K562 (cell line): ENCODE measurements around the gene NUDT12. TPM values are rescaled to one million over a fixed set of nuclear protein-coding genes. Genes with fewer than 3 reads are reported as not detected.
A peak's percentile ranks its signal among the peaks of the same experiment; 100 is the strongest.

Source experiments
- ATAC-seq: fragments of 200-7000 bp; cut with Tn5 transposase; 3 replicates; pipeline ENCODE4 v1.9.1; 2020; ENCODE audit warnings: moderate library complexity
- BruUV-seq: library from RNA; stranded (reverse); fragments of 400-500 nt; replicated peaks from 2 replicates; lab custom pipeline; 2021; lab: Mats Ljungman, UMichigan
- CTCF ChIA-PET: fragments of 300-600 bp; formaldehyde crosslinking; extraction: SDS; loops from one replicate; lab custom pipeline; 2021; ENCODE audit warnings: low intra/inter-chr PET ratio; lab: Yijun Ruan, JAX
- POLR2A ChIA-PET: fragments of 300-600, 350-650 bp; sonication (Branson Sonifier 250); formaldehyde crosslinking; extraction: SDS; loops from one replicate; lab custom pipeline; 2021; ENCODE audit warnings: antibody characterized with exemption, inconsistent platforms; lab: Yijun Ruan, JAX
- DNase-seq, 4 experiments: peaks; one replicate each; pipeline versions ENCODE4 v3.0.0 to v3.0.0-alpha.2; 2011 to 2018; ENCODE audit warnings: low spot score in 3 of 4, mixed read lengths in 3 of 4; ENCODE audit errors: extremely low read depth in 1 of 4
- FAIRE-seq: peaks from 2 replicates; lab custom pipeline; 2011; peaks lifted over from hg19 to GRCh38; lab: Jason Lieb, UNC
- H2AFZ ChIP-seq: 2 replicates; pipeline ENCODE4 v1.6.0; 2011; ENCODE audit warnings: low read depth, low read length, control low read depth, inconsistent platforms
- H3K27ac ChIP-seq: fragments of 200-600 bp; 3 replicates; pipeline ENCODE4 v1.8.0; 2011; ENCODE audit warnings: low read depth, mild to moderate bottlenecking, control low read depth, inconsistent platforms, low read length, moderate library complexity, mixed read lengths; ENCODE audit errors: extremely low read depth
- H3K27me3 ChIP-seq, 2 experiments: fragments of 300-600 bp in 1 of 2; 2 replicates in 1 of 2; 3 replicates in 1 of 2; pipeline versions ENCODE4 v1.6.0 to v1.8.0; 2011; ENCODE audit warnings: inconsistent platforms in 2 of 2, low read length in 2 of 2, mild to moderate bottlenecking in 1 of 2, mixed read lengths in 1 of 2, moderate library complexity in 1 of 2; ENCODE audit not compliant: control insufficient read depth in 2 of 2, insufficient read depth in 2 of 2
- H3K36me3 ChIP-seq: fragments of 300-600 bp; 3 replicates; pipeline ENCODE4 v1.8.0; 2011; ENCODE audit warnings: mild to moderate bottlenecking, low read length, inconsistent platforms; ENCODE audit not compliant: control insufficient read depth, insufficient read depth
- H3K4me1 ChIP-seq, 2 experiments: fragments of 200-600 bp in 1 of 2; replicated peaks in 1 of 2; 2 replicates in 1 of 2; 3 replicates in 1 of 2; pipeline versions ENCODE4 v1.5.1 to v1.8.0; 2011; ENCODE audit warnings: inconsistent platforms in 2 of 2, low read length in 2 of 2, mild to moderate bottlenecking in 1 of 2, mixed read lengths in 1 of 2, moderate library complexity in 1 of 2; ENCODE audit not compliant: control insufficient read depth in 2 of 2, insufficient read depth in 2 of 2
- H3K4me2 ChIP-seq: 2 replicates; pipeline ENCODE4 v1.6.1; 2011; ENCODE audit warnings: low read length, control low read depth, inconsistent platforms, mixed read lengths; ENCODE audit not compliant: insufficient read depth
- H3K4me3 ChIP-seq: fragments of 200-600 bp; sonication (generic), shearing (Covaris generic); 2 replicates; pipeline ENCODE4 v1.5.1; 2016; ENCODE audit warnings: control low read depth, inconsistent platforms
- H3K79me2 ChIP-seq: fragments of 200-600 bp; 3 replicates; pipeline ENCODE4 v1.8.0; 2011; ENCODE audit warnings: low read length, inconsistent platforms; ENCODE audit not compliant: control insufficient read depth, insufficient read depth
- H3K9ac ChIP-seq, 2 experiments: 2 replicates each; pipeline versions ENCODE4 v1.6.0 to v1.6.1; 2011; ENCODE audit warnings: low read depth in 2 of 2, low read length in 2 of 2, control low read depth in 1 of 2, inconsistent platforms in 1 of 2, mild to moderate bottlenecking in 1 of 2, mixed read lengths in 1 of 2; ENCODE audit not compliant: insufficient read depth in 1 of 2
- H3K9me1 ChIP-seq: one replicate; pipeline ENCODE4 v1.6.0; 2011; ENCODE audit warnings: inconsistent platforms, mild to moderate bottlenecking, low read length, moderate library complexity; ENCODE audit not compliant: control insufficient read depth, insufficient read depth
- H3K9me3 ChIP-seq: replicated peaks from 2 replicates; pipeline ENCODE4 v1.5.1; 2011; ENCODE audit warnings: low read depth, low read length, inconsistent platforms; ENCODE audit not compliant: control insufficient read depth, insufficient read depth
- H4K20me1 ChIP-seq: replicated peaks from 2 replicates; pipeline ENCODE4 v1.6.1; 2011; ENCODE audit warnings: low read length, inconsistent platforms, mixed read lengths; ENCODE audit not compliant: control insufficient read depth, insufficient read depth
- CTCF ChIP-seq, 3 experiments: IDR thresholded peaks in 2 of 3; conservative IDR thresholded peaks in 1 of 3; 2 replicates each; pipeline ENCODE4 v1.5.1; 2011 to 2012; ENCODE audit warnings: low read length in 3 of 3, mild to moderate bottlenecking in 3 of 3, control low read depth in 2 of 3, improper control_type of control experiment in 1 of 3, inconsistent platforms in 1 of 3, low read depth in 1 of 3, mixed read lengths in 1 of 3, moderate library complexity in 1 of 3; ENCODE audit not compliant: insufficient read depth in 2 of 3
- CXXC5 ChIP-seq: fragments of 250-450 bp; sonication (Bioruptor Pico); IDR thresholded peaks from 2 replicates; pipeline ENCODE4 v1.8.0; 2022; ENCODE audit warnings: inconsistent platforms, mild to moderate bottlenecking, moderate library complexity
- RAD21 ChIP-seq, 2 experiments: fragments of 250-450 bp in 1 of 2; fragments of 450-650 bp in 1 of 2; sonication (Bioruptor Pico) in 1 of 2; formaldehyde crosslinking in 1 of 2; IDR thresholded peaks in 1 of 2; conservative IDR thresholded peaks in 1 of 2; 2 replicates each; pipeline versions ENCODE4 v1.4.0 to v1.8.0; 2020 to 2022; ENCODE audit warnings: mild to moderate bottlenecking in 2 of 2, moderate library complexity in 1 of 2
- WGBS: fragments of 100-300 bp; shearing (Covaris generic); methylation state at CpG from one replicate; pipeline ENCODE4 v1.1.6; 2016; ENCODE audit warnings: low coverage, mixed read lengths; ENCODE audit not compliant: insufficient coverage; ENCODE audit errors: missing lambda C conversion rate; 5-methylcytosine and 5-hydroxymethylcytosine counted together
- in situ Hi-C: fragments of 300-500 bp; cut with MboI; formaldehyde crosslinking; loops from 4 replicates; pipeline ENCODE4 v1.15.0; 2018; ENCODE audit warnings: inconsistent platforms, mixed read lengths
- intact Hi-C: fragments of 100-400 bp; cut with micrococcal nuclease; formaldehyde crosslinking; loops from 2 replicates; pipeline ENCODE4 v1.14.2; 2022
- polyA plus RNA-seq, 8 experiments: library from polyadenylated mRNA; depleted of rRNA in 4 of 8; stranded (reverse) in 5 of 8; unstranded in 3 of 8; fragments of >200 nt; fragmentation: Nextera tagmentation in 2 of 8; fragmentation: Illumina TruSeq in 1 of 8; extraction: Ambion mirVana in 2 of 8; extraction: Trizol in 1 of 8; gene quantifications; 2 replicates each; pipeline versions ENCODE4 v1.2.1 to v1.2.3, GENCODE V29; 2011 to 2014; ENCODE audit warnings: inconsistent platforms in 1 of 8, missing spikeins in 1 of 8
- total RNA-seq, 7 experiments: library from RNA; depleted of rRNA in 6 of 7; stranded (reverse); fragments of >200 nt in 6 of 7; fragmentation: Illumina TruSeq in 2 of 7; extraction: Trizol in 2 of 7; gene quantifications; 2 replicates each; pipeline versions ENCODE4 v1.2.1 to v1.2.3, GENCODE V29; 2011 to 2021; ENCODE audit warnings: low replicate concordance in 1 of 7
- TF ChIP-seq, protein P1 (sequence below): sonication (generic); formaldehyde crosslinking; IDR thresholded peaks from 2 replicates; pipeline ENCODE4 v1.8.0; 2022; ENCODE audit warnings: mild to moderate bottlenecking, missing genetic modification reagents
- TF ChIP-seq, protein P2 (sequence below): sonication (generic); formaldehyde crosslinking; IDR thresholded peaks from 2 replicates; pipeline ENCODE4 v1.9.0; 2022; ENCODE audit warnings: mild to moderate bottlenecking, missing genetic modification reagents
- TF ChIP-seq, protein P3 (sequence below), 3 experiments: fragments of 200-800 bp in 1 of 3; fragments of 250-450 bp in 1 of 3; fragments of 450-650 bp in 1 of 3; sonication (Bioruptor Pico) in 1 of 3; sonication (Bioruptor generic) in 1 of 3; formaldehyde crosslinking in 1 of 3; IDR thresholded peaks; 2 replicates each; pipeline versions ENCODE4 v1.6.1 to v1.8.0; 2016 to 2022; ENCODE audit warnings: mild to moderate bottlenecking in 2 of 3, missing genetic modification characterization in 2 of 3, missing compliant biosample characterization in 1 of 3, moderate library complexity in 1 of 3

Gene NUDT12
- total and polyA plus RNA-seq, 9 of the 15 experiments (the other 6 are each of a cell fraction or from before 2014, with no cell fraction given), result 10.9 to 27.2 (median 18.5) TPM

- no peaks in the 10 kb centered on the region for H3K36me3 ChIP-seq
- in situ Hi-C loops (no loop called here), intact Hi-C loops (no loop called here)
- ChIA-PET CTCF (no interaction called here), POLR2A (no interaction called here)
- no peak overlapping the region for H3K4me3 ChIP-seq
- BruUV-seq, result no TSS peak
- no peaks in the 10 kb centered on the region for H3K27me3 ChIP-seq
- no peaks in the 10 kb centered on the region; a peak in 2 of 5 replicates for H3K4me1 ChIP-seq
- H4K20me1 ChIP-seq, result no peaks in the 10 kb centered on the region
- ATAC-seq (peak; percentile 56; the same call in 2 of the 3 replicates), DNase-seq (peak in 2 of 4 experiments; percentile 9 to 13), FAIRE-seq (no peak)
- no peaks in the 10 kb centered on the region for H3K9me3 ChIP-seq
- H3K4me2 ChIP-seq, result no peak overlapping the region
- TF ChIP-seq, protein P1, sequence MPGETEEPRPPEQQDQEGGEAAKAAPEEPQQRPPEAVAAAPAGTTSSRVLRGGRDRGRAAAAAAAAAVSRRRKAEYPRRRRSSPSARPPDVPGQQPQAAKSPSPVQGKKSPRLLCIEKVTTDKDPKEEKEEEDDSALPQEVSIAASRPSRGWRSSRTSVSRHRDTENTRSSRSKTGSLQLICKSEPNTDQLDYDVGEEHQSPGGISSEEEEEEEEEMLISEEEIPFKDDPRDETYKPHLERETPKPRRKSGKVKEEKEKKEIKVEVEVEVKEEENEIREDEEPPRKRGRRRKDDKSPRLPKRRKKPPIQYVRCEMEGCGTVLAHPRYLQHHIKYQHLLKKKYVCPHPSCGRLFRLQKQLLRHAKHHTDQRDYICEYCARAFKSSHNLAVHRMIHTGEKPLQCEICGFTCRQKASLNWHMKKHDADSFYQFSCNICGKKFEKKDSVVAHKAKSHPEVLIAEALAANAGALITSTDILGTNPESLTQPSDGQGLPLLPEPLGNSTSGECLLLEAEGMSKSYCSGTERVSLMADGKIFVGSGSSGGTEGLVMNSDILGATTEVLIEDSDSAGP, result no peak
- TF ChIP-seq CTCF (IDR thresholded peaks at IDR 0.05 in 2 of 3, conservative IDR thresholded peaks at IDR 0.05 in 1 of 3; ENCODE audit: insufficient read depth in 2 of 3, low read depth in 1 of 3, low read length in 3 of 3) (peak; percentile 23 to 39 (median 26); a peak in 3 of 6 replicates), RAD21 (CRISPR knock-in tag; conservative IDR thresholded peaks at IDR 0.05 in 1 of 2, IDR thresholded peaks at IDR 0.05 in 1 of 2) (peak in 1 of 2 experiments; percentile 37; a peak in 2 of 4 replicates), CXXC5 (CRISPR knock-in tag) (no peak)
- TF ChIP-seq, protein P2, sequence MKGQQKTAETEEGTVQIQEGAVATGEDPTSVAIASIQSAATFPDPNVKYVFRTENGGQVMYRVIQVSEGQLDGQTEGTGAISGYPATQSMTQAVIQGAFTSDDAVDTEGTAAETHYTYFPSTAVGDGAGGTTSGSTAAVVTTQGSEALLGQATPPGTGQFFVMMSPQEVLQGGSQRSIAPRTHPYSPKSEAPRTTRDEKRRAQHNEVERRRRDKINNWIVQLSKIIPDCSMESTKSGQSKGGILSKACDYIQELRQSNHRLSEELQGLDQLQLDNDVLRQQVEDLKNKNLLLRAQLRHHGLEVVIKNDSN (CRISPR knock-in tag), result no peak
- TF ChIP-seq, protein P3, sequence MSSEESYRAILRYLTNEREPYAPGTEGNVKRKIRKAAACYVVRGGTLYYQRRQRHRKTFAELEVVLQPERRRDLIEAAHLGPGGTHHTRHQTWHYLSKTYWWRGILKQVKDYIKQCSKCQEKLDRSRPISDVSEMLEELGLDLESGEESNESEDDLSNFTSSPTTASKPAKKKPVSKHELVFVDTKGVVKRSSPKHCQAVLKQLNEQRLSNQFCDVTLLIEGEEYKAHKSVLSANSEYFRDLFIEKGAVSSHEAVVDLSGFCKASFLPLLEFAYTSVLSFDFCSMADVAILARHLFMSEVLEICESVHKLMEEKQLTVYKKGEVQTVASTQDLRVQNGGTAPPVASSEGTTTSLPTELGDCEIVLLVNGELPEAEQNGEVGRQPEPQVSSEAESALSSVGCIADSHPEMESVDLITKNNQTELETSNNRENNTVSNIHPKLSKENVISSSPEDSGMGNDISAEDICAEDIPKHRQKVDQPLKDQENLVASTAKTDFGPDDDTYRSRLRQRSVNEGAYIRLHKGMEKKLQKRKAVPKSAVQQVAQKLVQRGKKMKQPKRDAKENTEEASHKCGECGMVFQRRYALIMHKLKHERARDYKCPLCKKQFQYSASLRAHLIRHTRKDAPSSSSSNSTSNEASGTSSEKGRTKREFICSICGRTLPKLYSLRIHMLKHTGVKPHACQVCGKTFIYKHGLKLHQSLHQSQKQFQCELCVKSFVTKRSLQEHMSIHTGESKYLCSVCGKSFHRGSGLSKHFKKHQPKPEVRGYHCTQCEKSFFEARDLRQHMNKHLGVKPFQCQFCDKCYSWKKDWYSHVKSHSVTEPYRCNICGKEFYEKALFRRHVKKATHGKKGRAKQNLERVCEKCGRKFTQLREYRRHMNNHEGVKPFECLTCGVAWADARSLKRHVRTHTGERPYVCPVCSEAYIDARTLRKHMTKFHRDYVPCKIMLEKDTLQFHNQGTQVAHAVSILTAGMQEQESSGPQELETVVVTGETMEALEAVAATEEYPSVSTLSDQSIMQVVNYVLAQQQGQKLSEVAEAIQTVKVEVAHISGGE (CRISPR knock-in tag; IDR thresholded peaks at IDR 0.05), result no peak
- TF ChIP-seq, all 486 proteins: peak for 2
- H3K9me1 ChIP-seq, result no peaks in the 10 kb centered on the region
- H3K79me2 ChIP-seq, result no peaks in the 10 kb centered on the region
- H3K27ac ChIP-seq, result no peak overlapping the region
- H2AFZ ChIP-seq, result no peak overlapping the region
- 0% methylated on average over 4 of the region's 4 CpGs for WGBS
- H3K9ac ChIP-seq, result no peak overlapping the region
These were observed 43.0 kb downstream of the NUDT12 start for GRCh38 chr5:103519550-103519949.
